Glomerular visceral epithelial cell (primary cell): ENCODE measurements around the gene STRN3.
"Not testable (repeated sequence)": the region's sequence is repeated elsewhere in the genome, so short reads cannot be mapped to it uniquely, and the experiment has no call there.

Source experiments
- DNase-seq: peaks from one replicate; pipeline ENCODE4 v3.0.0-alpha.2; 2016; ENCODE audit errors: extremely low spot score

Gene STRN3

DNA sequence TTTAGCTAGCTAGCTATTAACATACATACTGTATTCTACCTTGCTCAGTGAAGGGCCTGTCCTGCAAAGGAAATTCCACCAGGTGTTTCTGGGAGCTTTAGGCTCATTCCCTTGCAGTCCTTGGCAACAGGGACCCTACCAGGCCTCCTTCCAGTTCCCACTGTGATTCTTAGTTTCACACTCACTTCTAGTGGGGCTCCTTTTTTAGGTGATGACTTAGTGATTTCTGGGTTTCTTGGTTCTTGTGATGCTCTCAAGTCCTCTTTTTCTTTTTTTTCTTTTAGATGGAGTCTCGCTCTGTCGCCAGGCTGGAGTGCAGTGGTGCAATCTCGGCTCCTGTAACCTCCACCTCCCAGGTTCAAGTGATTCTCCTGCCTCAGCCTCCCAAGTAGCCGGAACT is 10.4 kb upstream of the STRN3 start:
- DNase-seq, result no peak

- no peak for DNase-seq
Measured at GRCh38 chr14:31030469-31030868, 4.3 kb upstream of the STRN3 start.

- DNase-seq, result no peak
Measured at GRCh38 chr14:31029016-31029970, 3.1 kb upstream of the STRN3 start.

- DNase-seq, result no peak
Measured at GRCh38 chr14:31027847-31028246, 1.7 kb upstream of the STRN3 start.

DNA sequence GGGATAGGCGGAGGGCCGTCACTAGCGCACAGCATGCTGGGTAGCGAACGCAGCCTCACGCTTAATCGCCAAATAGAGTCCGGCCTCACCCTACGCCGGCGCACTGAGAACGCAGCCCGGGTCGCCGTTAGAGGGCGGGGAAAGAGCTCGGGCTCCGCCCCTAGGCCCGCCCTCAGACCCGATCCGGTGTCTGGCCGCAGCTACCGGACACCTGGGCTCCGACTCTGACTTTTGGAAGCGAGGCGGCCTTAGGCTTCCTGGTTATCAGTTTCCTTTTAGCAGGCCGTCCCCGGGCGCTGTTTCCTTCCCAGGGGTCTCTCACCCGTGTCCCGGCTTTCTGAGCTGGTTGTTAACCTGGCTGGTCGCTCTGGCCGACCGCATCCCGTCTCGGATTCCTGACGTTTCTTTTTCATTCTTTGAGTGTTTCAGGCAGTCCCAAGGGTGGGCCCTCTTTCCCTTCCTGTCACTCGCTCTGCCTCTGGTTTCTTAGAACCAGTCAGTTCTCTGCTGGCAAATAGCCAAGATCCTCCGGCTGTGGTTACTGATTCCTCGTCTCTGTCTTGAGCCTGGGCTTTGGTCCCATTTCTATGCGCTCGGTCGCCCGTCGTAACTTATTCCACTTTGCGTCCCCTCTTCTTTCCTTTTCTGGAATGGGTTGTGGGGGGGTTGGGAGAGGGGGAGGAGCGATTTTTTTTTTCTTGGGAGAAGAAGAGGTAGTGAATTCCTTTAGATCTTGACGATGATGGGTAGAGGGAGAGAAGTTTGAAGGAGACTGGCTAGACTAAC is 464 bp upstream of the STRN3 start:
- DNase-seq, result peak; percentile 98

- peak; percentile 23 for DNase-seq
Measured at GRCh38 chr14:31025367-31026076, 657 bp downstream of the STRN3 start, which contains the start of gene AP4S1. TSS of gene AP4S1 (plus strand) at chr14:31025649. CDS start at chr14:31066197, 40,548 bp downstream.

- DNase-seq, result no peak
Measured at GRCh38 chr14:31024577-31025366, 1.4 kb downstream of the STRN3 start.

DNA sequence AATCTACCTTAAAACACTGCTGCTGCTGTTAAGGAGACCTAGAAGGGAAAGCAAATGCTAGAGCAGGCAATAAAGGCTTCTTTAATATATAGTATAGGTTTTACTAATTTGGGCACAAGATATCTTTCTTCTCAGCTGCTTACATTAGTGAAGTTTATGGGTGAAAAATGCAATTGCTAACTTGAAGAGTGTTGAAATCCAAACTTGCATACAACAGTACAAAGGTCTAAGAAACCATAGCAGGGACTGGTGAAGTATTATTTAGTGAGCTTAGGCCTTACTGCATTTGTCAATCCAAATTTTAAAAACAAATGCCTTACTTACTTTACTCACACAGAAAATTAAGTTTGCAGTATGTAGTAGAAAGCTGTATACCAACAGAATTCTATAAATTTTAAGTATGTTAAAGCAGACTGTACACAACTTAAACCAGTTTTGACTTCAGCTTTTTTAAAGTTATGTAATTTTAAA is 2.1 kb downstream of the STRN3 start:
- no peak for DNase-seq

DNA sequence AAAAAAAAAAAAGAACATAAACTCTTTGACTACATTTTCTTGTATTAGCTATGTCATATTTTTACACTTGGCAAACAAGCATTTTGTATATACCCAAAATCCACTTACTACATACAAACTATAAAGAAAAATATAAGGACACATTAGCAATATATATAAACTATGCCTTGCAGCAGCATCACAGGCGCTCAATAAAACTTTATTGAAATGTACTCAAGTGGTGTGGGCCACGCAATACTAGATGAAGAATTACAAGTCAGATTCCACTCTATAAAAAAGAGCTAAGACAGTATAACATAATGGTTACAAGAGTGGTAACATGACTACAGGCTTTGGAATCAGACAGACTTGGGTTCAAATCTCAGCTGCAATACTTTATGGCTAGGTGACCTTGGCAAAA is 3.8 kb downstream of the STRN3 start:
- DNase-seq, result no peak

- no peak for DNase-seq
Measured at GRCh38 chr14:31021576-31021949, 4.6 kb downstream of the STRN3 start.

- DNase-seq, result no peak
Measured at GRCh38 chr14:31020834-31021575, 5.2 kb downstream of the STRN3 start.

GRCh38 chr14:31018057-31018645 is 8.0 kb downstream of the STRN3 start:
- no peak for DNase-seq

DNA sequence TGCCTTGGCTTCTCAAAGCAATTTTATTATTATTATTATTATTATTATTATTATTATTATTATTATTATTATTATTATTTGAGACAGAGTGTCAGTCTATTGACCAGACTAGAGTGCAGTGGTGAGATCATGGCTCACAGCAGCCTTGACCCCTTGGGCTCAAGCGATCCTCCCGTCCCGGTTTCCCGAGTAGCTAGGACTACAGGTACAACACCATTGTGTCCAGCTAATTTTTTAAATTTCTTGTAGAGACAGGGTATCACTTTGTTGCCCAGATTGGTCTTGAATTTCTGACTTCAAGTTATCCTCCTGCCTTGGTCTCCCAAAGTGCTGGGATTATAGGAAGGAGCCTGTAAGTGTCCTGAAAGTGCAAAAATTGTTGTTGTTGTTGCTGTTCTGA is 12.3 kb downstream of the STRN3 start:
- no peak for DNase-seq

DNA sequence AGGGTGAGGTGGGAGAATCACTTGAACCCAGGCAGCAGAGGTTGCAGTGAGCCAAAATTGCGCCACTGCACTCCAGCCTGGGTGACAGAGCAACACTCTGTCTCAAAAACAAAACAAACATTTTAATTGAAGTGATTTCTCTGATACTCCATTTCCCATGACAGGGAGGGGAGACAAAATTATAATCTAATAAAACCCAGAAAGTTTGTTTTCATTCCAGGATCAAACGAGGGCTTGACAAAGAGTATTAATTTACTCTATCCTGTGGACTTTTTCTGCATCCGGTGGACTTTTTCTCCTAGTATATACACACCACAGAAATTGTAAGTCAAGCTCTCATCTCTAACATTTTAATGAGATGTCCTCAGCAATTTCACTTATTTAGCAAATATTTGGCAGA is 15.2 kb downstream of the STRN3 start:
- DNase-seq, result no peak

- DNase-seq, result no peak
Measured at GRCh38 chr14:31009836-31010574, 16.2 kb downstream of the STRN3 start.

GRCh38 chr14:31006703-31007102 is 19.5 kb downstream of the STRN3 start:
- no peak for DNase-seq

DNA sequence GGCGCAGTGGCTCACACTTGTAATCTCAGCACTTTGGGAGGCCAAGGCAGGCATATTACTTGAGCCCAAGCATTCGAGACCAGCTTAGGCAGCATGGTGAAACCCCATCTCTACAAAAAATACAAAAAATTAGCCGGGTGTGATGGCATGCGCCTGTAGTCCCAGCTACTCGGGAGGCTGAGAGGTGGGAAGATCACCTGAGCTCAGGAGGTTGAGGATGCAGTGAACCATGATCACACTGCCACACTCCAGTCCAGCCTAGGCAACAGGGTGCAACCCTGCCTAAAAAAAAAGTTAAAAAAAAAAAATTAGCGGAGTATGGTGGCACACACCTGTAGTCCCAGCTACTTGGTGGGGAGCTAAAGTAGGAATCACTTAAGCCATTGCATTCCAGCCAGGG is 22.2 kb downstream of the STRN3 start:
- DNase-seq, result not testable (repeated sequence)

DNA sequence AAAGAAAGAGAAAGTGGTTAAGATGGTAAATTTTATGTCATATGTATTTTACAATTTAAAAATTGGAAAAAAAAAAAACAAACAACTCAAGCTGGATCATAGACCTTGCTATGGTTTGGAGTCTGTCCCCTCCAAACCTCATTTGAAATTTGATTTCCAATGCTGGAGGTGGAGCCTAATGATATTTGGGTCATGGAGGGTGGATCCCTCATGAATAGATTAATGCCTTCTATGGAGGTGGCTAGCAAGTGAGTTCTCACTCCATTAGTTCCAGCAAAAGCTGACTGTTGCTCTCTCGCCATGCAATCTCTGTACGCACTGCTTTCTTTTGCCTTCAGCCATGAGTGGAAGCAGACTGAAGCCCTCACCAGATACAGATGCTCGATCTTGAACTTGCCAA is 22.9 kb downstream of the STRN3 start:
- DNase-seq, result no peak

DNA sequence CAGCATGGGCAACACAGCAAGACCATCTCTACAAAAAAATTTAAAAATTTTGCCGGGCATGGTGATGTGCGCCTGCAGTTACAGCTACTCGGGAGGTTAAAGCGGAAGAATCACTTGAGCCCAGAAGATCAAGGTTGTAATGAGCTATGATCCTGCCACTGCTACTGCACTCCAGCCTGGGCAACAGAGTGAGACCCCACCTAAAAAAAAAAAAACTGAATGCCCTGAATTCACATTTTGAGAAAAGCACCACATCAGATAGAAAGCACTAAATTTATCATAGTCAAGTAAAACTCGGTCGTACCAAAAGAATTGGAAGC is 24.9 kb downstream of the STRN3 start:
- DNase-seq, result no peak
